ENCODE results near the gene IFITM1. TPM values are rescaled to one million over a fixed set of nuclear protein-coding genes. Genes with fewer than 3 reads are reported as not detected.

IFITM1 gene
- total and polyA plus RNA-seq, 2 of the 13 experiments (the other 11 are each of a cell fraction or from before 2014, with no cell fraction given): 0.38 to 11.1 TPM

DNA sequence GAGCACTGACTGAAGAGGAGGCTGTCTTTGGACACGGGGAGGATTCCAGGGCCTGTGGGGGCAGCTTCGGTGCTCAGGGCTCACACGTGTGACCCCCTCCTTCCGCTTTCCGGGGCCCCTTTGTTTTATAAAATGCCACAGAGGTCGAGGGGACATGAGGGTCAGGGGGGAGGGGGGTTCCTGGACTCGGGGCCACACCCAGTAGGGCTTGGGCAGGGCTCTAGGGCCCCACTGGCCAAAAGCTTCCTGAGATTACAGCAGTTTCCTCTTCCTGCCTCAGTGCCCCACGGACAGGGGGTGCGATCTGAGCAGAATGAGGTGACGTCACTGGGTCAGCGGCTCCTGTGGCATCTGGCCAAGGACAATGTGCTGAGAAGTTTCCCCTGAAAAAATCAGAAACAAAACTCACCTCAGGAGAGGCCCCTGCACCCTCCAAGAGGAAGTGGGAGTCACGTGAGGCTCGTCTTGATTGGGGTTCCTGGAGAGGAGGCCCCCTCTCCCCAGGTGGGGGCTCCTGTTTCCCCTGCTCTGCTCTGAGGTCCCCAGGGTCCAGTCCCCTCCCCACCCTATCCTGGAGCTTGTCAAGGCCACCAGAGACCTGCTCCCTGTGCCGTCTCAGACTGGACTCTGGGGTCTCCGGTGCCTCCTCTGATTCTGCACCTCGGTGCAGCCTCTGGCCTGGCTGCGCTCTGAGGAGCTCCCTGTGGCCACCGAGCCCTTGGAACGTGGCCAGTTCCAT lies 13.2 kb downstream of the IFITM1 start (continued):
- TF ChIP-seq ZNF784 (CRISPR knock-in tag; IDR thresholded peaks at IDR 0.05; ENCODE audit: borderline replicate concordance): peak; percentile 26; the same call in 1 of the 2 replicates
- TF ChIP-seq ASH2L (IDR thresholded peaks at IDR 0.05; ENCODE audit: insufficient read length, low read depth, low read length): peak; percentile 29
- TF ChIP-seq ZNF598 (CRISPR knock-in tag; IDR thresholded peaks at IDR 0.05; ENCODE audit: borderline replicate concordance): 0 out of 2 replicates have a peak, but pooled peaks have one; percentile 26
- peak; percentile 44 for TF ChIP-seq ELF3 (CRISPR knock-in tag; IDR thresholded peaks at IDR 0.05)
- 0 out of 2 replicates have a peak, but pooled peaks have one; percentile 0 for TF ChIP-seq ZNF337 (CRISPR knock-in tag; IDR thresholded peaks at IDR 0.05; ENCODE audit: borderline replicate concordance, low read depth)
- TF ChIP-seq HNF4A (CRISPR knock-in tag; IDR thresholded peaks at IDR 0.05): peak; percentile 31
- peak; percentile 4; the same call in 1 of the 2 replicates for TF ChIP-seq ZMYM4 (CRISPR knock-in tag; IDR thresholded peaks at IDR 0.05)
- TF ChIP-seq, protein P1, sequence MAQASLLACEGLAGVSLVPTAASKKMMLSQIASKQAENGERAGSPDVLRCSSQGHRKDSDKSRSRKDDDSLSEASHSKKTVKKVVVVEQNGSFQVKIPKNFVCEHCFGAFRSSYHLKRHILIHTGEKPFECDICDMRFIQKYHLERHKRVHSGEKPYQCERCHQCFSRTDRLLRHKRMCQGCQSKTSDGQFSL (CRISPR knock-in tag; IDR thresholded peaks at IDR 0.05): no peak
- TF ChIP-seq CREM (IDR thresholded peaks at IDR 0.05): peak; percentile 50; the same call in 1 of the 2 replicates
- TF ChIP-seq CREM (CRISPR knock-in tag; IDR thresholded peaks at IDR 0.05): no peak
- TF ChIP-seq ZBTB7A (CRISPR knock-in tag; IDR thresholded peaks at IDR 0.05): peak; percentile 49; the same call in 1 of the 2 replicates
- TF ChIP-seq GABPA (IDR thresholded peaks at IDR 0.05; ENCODE audit: low read depth, low read length): no peak
- TF ChIP-seq GABPA (CRISPR knock-in tag; IDR thresholded peaks at IDR 0.05; ENCODE audit: low read depth): peak; percentile 34; the same call in 1 of the 2 replicates
- TF ChIP-seq SOX6 (IDR thresholded peaks at IDR 0.05): no peak
- peak; percentile 18; the same call in 1 of the 2 replicates for TF ChIP-seq SOX6 (CRISPR knock-in tag; IDR thresholded peaks at IDR 0.05)
- TF ChIP-seq ZNF710 (CRISPR knock-in tag; IDR thresholded peaks at IDR 0.05; ENCODE audit: borderline replicate concordance): no peak
- TF ChIP-seq KAT8 (CRISPR knock-in tag; IDR thresholded peaks at IDR 0.05): 0 out of 2 replicates have a peak, but pooled peaks have one; percentile 35
- TF ChIP-seq, protein P2, sequence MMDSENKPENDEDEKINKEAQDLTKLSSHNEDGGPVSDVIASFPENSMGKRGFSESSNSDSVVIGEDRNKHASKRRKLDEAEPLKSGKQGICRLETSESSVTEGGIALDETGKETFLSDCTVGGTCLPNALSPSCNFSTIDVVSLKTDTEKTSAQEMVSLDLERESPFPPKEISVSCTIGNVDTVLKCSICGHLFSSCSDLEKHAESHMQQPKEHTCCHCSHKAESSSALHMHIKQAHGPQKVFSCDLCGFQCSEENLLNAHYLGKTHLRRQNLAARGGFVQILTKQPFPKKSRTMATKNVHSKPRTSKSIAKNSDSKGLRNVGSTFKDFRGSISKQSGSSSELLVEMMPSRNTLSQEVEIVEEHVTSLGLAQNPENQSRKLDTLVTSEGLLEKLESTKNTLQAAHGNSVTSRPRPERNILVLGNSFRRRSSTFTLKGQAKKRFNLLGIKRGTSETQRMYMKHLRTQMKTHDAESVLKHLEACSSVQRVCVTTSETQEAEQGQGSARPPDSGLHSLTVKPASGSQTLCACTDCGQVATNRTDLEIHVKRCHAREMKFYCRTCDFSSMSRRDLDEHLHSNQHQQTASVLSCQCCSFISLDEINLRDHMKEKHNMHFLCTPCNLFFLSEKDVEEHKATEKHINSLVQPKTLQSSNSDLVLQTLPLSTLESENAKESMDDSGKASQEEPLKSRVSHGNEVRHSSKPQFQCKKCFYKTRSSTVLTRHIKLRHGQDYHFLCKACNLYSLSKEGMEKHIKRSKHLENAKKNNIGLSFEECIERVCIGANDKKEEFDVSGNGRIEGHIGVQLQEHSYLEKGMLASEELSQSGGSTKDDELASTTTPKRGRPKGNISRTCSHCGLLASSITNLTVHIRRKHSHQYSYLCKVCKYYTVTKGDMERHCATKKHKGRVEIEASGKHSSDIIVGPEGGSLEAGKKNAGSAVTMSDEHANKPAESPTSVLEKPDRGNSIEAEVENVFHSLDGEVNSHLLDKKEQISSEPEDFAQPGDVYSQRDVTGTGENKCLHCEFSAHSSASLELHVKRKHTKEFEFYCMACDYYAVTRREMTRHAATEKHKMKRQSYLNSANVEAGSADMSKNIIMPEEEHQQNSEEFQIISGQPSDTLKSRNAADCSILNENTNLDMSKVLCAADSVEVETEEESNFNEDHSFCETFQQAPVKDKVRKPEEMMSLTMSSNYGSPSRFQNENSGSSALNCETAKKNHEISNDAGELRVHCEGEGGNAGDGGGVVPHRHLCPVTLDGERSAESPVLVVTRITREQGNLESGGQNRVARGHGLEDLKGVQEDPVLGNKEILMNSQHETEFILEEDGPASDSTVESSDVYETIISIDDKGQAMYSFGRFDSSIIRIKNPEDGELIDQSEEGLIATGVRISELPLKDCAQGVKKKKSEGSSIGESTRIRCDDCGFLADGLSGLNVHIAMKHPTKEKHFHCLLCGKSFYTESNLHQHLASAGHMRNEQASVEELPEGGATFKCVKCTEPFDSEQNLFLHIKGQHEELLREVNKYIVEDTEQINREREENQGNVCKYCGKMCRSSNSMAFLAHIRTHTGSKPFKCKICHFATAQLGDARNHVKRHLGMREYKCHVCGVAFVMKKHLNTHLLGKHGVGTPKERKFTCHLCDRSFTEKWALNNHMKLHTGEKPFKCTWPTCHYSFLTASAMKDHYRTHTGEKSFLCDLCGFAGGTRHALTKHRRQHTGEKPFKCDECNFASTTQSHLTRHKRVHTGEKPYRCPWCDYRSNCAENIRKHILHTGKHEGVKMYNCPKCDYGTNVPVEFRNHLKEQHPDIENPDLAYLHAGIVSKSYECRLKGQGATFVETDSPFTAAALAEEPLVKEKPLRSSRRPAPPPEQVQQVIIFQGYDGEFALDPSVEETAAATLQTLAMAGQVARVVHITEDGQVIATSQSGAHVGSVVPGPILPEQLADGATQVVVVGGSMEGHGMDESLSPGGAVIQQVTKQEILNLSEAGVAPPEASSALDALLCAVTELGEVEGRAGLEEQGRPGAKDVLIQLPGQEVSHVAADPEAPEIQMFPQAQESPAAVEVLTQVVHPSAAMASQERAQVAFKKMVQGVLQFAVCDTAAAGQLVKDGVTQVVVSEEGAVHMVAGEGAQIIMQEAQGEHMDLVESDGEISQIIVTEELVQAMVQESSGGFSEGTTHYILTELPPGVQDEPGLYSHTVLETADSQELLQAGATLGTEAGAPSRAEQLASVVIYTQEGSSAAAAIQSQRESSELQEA (CRISPR knock-in tag; IDR thresholded peaks at IDR 0.05; ENCODE audit: not compliant biosample characterization): peak; percentile 40
